ENCODE measurements around the gene ZNF668.

ZNF668 gene

DNA sequence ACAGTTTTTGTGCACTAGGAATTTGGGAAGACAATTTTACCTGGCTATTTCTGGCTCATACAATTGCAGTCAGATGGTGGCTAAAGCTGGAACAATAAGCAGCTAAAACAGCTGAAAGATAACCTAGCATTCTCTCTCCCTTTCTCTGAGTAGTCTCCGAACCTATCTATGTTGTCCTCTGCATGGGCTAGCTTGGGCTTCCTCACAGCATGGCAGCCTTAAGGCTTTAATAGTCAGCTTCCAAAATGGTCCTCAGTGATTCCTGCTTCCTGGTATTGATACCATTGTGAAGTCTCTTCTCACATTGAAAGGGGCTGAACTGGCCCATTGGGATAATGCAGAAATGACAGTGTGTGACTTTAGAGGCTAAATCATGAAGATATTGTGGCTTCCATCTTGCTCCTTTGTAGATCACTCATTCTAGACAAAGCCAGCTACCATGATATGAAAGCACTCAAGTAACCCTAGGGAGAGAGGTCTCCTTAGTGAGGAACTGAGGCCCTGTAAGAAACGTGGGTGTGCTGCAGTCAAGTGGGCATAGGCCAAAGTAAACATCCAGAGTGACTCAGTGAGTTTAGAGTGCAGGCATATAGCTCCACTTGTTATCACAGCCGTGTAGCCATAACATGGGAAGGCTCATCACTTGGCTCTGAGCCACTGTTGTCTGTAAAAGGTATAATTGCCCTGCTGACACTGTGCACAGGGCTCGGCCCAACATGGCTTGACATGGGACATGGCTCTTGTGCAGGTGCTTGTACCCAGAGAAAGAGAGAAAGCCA lies 26.0 kb upstream of the ZNF668 start:
- H2AFZ ChIP-seq (ENCODE audit: low read length, unreplicated experiment) = peak overlapping the region; percentile 63
- H3K36me3 ChIP-seq (ENCODE audit: insufficient read depth, low read length) = no peaks in the 10 kb centered on the region
- H3K79me2 ChIP-seq (ENCODE audit: control insufficient read depth, insufficient read depth, low read length, unreplicated experiment) = no peaks in the 10 kb centered on the region
- peak overlapping the region; percentile 60 for H3K27ac ChIP-seq (ENCODE audit: low read depth, low read length)
- H3K4me3 ChIP-seq (ENCODE audit: low read depth, low read length) = no peak overlapping the region
- H3K27me3 ChIP-seq (ENCODE audit: insufficient read depth, low read length) = no peaks in the 10 kb centered on the region
- peaks cover 7% of the 10 kb centered on the region for H3K4me1 ChIP-seq (ENCODE audit: control insufficient read depth, insufficient read depth, low read length, unreplicated experiment)

DNA sequence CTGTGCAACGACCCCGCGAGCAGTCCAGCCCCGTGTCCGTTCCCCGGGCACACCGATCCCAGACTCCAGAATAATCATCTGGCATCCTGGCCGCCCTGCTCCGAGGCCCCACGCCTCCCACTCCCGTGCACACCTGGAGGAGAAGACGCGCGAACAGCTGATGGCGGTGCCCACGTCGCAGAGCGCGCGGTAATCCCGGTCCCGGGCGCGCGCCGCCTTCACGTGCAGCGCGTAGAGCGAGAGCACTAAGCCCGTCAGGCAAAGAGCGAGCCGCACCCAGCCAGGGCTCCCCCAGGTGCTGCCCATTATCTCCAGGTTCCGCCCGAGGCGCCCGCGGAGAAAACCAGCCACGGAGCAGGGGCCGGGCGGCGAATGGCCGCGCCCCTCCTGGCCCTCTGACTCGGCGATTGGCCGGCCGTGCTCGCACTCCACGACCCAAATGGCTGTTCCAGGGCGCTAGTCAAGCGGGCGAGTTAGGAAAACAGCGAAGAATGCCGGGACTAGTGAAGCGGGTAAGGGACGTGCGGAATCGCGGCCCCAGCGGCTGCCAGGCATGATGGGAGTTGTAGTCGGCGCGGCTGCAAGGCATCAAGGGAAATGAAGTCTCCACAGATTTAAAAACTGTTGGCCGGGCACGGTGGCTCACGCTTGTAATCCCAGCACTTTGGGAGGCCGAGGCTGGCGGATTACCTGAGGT lies 20.5 kb upstream of the ZNF668 start, which contains the start of gene VKORC1:
Gene VKORC1, minus strand, starts transcription at position 374 of the 697 bp plus-strand sequence. Its CDS starts 68 bp downstream, at position 306.
- Histone ChIP-seq H3K4me3 (ENCODE audit: low read depth, low read length) (peak within 1 kb of the TSS; percentile 93), H3K27me3 (ENCODE audit: insufficient read depth, low read length) (no peaks in the 10 kb centered on the region), H3K27ac (ENCODE audit: low read depth, low read length) (peak within 1 kb of the TSS; percentile 25), H3K36me3 (ENCODE audit: insufficient read depth, low read length) (no peaks in the 10 kb centered on the region), H3K79me2 (ENCODE audit: control insufficient read depth, insufficient read depth, low read length, unreplicated experiment) (peaks cover 38% of the 10 kb centered on the region), H3K4me1 (ENCODE audit: control insufficient read depth, insufficient read depth, low read length, unreplicated experiment) (peaks cover 10% of the 10 kb centered on the region), H2AFZ (ENCODE audit: low read length, unreplicated experiment) (peak within 1 kb of the TSS; percentile 81)

DNA sequence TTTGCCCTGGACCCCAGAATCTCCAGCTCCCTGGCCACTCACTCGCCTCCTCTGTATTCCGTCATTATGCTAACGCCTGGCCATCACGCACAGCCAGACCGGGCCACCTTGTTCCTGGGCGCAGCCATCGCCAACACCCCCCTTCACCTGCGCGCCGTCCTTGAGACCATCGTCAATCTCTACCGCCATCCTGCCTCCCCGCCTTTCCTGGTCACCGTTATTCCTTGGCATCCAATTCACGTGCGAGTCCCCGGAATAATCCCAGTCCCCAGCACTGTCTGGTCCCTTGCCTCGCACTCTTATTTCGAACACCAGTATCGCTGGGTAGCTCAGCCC lies 20.0 kb upstream of the ZNF668 start:
- Histone ChIP-seq H2AFZ (ENCODE audit: low read length, unreplicated experiment) (peak overlapping the region; percentile 58), H3K4me3 (ENCODE audit: low read depth, low read length) (peak overlapping the region; percentile 93), H3K36me3 (ENCODE audit: insufficient read depth, low read length) (no peaks in the 10 kb centered on the region), H3K27me3 (ENCODE audit: insufficient read depth, low read length) (no peaks in the 10 kb centered on the region), H3K79me2 (ENCODE audit: control insufficient read depth, insufficient read depth, low read length, unreplicated experiment) (peaks cover 38% of the 10 kb centered on the region), H3K4me1 (ENCODE audit: control insufficient read depth, insufficient read depth, low read length, unreplicated experiment) (peaks cover 10% of the 10 kb centered on the region), H3K27ac (ENCODE audit: low read depth, low read length) (peak overlapping the region; percentile 25)

DNA sequence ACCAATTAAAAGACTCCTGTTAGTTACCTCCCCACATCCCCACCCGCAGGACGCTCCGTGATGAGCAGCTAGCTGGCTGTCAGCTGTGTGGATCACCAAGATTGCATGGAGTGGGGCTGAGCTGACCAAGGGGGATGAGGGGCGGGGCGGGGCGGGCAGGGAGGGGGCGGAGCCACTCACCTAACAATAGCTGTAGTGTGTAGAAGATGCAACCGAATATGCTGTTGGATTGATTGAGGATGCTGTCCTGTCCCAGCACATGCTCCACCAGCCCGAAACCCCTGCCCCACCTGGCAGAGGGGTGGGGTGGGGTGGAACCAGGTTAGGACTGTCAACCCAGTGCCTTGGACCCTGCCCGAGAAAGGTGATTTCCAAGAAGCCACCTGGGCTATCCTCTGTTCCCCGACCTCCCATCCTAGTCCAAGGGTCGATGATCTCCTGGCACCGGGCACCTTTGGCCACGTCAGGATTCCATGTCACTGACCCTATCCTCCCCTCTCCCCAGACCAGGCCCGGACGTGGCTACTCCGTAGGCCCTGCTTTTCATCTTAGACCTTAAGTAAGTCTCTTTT lies 19.2 kb upstream of the ZNF668 start:
- Histone ChIP-seq H3K36me3 (ENCODE audit: insufficient read depth, low read length) (no peaks in the 10 kb centered on the region), H3K27ac (ENCODE audit: low read depth, low read length) (no peak overlapping the region), H3K4me1 (ENCODE audit: control insufficient read depth, insufficient read depth, low read length, unreplicated experiment) (peaks cover 10% of the 10 kb centered on the region), H3K79me2 (ENCODE audit: control insufficient read depth, insufficient read depth, low read length, unreplicated experiment) (peaks cover 46% of the 10 kb centered on the region), H3K4me3 (ENCODE audit: low read depth, low read length) (peak overlapping the region; percentile 93), H2AFZ (ENCODE audit: low read length, unreplicated experiment) (no peak overlapping the region), H3K27me3 (ENCODE audit: insufficient read depth, low read length) (no peaks in the 10 kb centered on the region)

DNA sequence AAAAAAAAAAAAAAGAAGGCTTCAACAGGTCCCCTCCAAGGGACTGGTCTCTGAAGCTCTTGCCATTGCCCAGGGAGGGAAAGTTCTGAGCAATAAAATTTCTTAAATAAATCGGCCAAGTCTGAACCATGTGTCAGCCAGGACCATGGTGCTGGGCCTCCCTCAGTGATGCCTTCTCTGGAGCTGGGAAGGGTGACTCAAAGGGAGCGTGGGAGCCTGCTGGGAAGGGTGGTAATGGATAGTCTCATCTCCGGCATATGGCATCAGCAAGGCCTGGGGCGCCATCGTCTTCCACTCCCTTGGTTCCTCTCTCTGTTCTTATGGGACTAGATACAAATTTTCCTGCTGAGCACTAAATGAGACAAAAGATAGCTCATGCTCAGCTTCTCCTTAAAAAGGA lies 18.3 kb upstream of the ZNF668 start:
- Histone ChIP-seq H2AFZ (ENCODE audit: low read length, unreplicated experiment) (no peak overlapping the region), H3K79me2 (ENCODE audit: control insufficient read depth, insufficient read depth, low read length, unreplicated experiment) (peaks cover 47% of the 10 kb centered on the region), H3K4me3 (ENCODE audit: low read depth, low read length) (no peak overlapping the region), H3K36me3 (ENCODE audit: insufficient read depth, low read length) (no peaks in the 10 kb centered on the region), H3K27me3 (ENCODE audit: insufficient read depth, low read length) (no peaks in the 10 kb centered on the region), H3K4me1 (ENCODE audit: control insufficient read depth, insufficient read depth, low read length, unreplicated experiment) (peaks cover 10% of the 10 kb centered on the region), H3K27ac (ENCODE audit: low read depth, low read length) (no peak overlapping the region; the same call in 1 of the 2 replicates)

DNA sequence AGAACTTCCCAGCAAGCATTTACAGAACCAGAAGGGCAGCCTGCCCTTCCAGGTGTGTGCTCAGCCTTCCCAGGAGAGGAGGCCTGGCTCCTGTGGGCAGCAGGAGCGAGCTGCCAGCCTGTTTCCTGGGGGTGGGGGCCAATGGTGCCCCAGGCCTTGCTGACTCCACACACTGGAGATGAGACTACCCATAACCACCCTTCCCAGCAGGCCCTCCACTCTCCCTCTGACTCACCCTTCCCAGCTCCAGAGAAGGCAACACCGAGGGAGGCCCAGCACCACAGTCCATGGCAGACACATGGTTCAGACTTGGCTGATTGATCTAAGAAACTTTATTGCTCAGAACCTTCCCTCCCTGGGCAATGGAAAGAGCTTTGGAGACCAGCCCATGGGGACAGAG lies 16.5 kb upstream of the ZNF668 start:
- H3K4me1 ChIP-seq (ENCODE audit: control insufficient read depth, insufficient read depth, low read length, unreplicated experiment) = peaks cover 10% of the 10 kb centered on the region
- H3K27me3 ChIP-seq (ENCODE audit: insufficient read depth, low read length) = no peaks in the 10 kb centered on the region
- peaks cover 47% of the 10 kb centered on the region for H3K79me2 ChIP-seq (ENCODE audit: control insufficient read depth, insufficient read depth, low read length, unreplicated experiment)
- H3K36me3 ChIP-seq (ENCODE audit: insufficient read depth, low read length) = no peaks in the 10 kb centered on the region
- no peak overlapping the region for H3K4me3 ChIP-seq (ENCODE audit: low read depth, low read length)
- H2AFZ ChIP-seq (ENCODE audit: low read length, unreplicated experiment) = no peak overlapping the region
- H3K27ac ChIP-seq (ENCODE audit: low read depth, low read length) = no peak overlapping the region

- no peaks in the 10 kb centered on the region for H3K27me3 ChIP-seq (ENCODE audit: insufficient read depth, low read length)
- no peak overlapping the region for H2AFZ ChIP-seq (ENCODE audit: low read length, unreplicated experiment)
- peaks cover 2% of the 10 kb centered on the region; the same call in 1 of the 2 replicates for H3K36me3 ChIP-seq (ENCODE audit: insufficient read depth, low read length)
- H3K4me3 ChIP-seq (ENCODE audit: low read depth, low read length) = no peak overlapping the region
- peaks cover 44% of the 10 kb centered on the region for H3K79me2 ChIP-seq (ENCODE audit: control insufficient read depth, insufficient read depth, low read length, unreplicated experiment)
- no peak overlapping the region for H3K27ac ChIP-seq (ENCODE audit: low read depth, low read length)
- peaks cover 10% of the 10 kb centered on the region for H3K4me1 ChIP-seq (ENCODE audit: control insufficient read depth, insufficient read depth, low read length, unreplicated experiment)
Observed at GRCh38 chr16:31089199-31089598, 15.2 kb upstream of the ZNF668 start.

DNA sequence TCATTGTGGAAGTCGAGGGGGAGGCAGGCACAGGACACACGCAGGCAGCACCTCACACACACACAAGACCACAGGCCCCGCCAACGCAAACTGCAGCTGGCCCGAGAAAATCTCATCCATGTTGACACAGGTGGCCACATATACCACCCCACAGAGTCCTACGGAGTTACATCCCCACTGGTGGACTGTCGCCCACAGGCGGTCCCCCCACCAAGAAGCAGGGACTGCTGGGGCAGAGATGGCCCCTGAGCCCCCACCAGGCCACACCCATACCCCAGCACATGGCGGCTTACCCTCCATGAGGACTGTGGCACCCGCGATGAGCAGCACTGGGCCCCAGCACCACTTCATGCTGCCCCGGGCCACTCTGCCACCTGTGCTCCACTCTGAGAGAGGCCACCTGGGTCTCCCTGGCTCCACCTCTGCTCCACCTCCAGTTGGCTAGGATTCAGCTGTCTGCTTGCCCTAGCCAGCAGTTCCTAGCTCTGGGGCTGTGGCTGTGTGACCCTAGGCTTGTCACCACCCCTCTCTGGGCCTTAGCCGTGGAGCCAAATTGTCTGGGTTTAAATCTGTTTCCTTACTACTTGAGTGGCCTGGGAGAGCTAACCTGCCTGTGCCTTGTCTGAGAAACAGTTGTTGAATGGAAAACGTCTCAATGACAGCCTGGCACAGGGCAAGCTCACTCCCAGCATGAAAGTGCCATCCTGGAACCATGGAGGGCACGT lies 14.6 kb upstream of the ZNF668 start, which contains the start of gene PRSS53:
Gene PRSS53, minus strand, starts transcription at position 485 of the 725 bp plus-strand sequence. Its CDS starts 134 bp downstream, at position 351.
- Histone ChIP-seq H3K4me1 (ENCODE audit: control insufficient read depth, insufficient read depth, low read length, unreplicated experiment) (peaks cover 10% of the 10 kb centered on the region), H2AFZ (ENCODE audit: low read length, unreplicated experiment) (no peak within 1 kb of the TSS), H3K27me3 (ENCODE audit: insufficient read depth, low read length) (no peaks in the 10 kb centered on the region), H3K36me3 (ENCODE audit: insufficient read depth, low read length) (peaks cover 7% of the 10 kb centered on the region; the same call in 1 of the 2 replicates), H3K27ac (ENCODE audit: low read depth, low read length) (no peak within 1 kb of the TSS), H3K79me2 (ENCODE audit: control insufficient read depth, insufficient read depth, low read length, unreplicated experiment) (peaks cover 38% of the 10 kb centered on the region), H3K4me3 (ENCODE audit: low read depth, low read length) (no peak within 1 kb of the TSS)

DNA sequence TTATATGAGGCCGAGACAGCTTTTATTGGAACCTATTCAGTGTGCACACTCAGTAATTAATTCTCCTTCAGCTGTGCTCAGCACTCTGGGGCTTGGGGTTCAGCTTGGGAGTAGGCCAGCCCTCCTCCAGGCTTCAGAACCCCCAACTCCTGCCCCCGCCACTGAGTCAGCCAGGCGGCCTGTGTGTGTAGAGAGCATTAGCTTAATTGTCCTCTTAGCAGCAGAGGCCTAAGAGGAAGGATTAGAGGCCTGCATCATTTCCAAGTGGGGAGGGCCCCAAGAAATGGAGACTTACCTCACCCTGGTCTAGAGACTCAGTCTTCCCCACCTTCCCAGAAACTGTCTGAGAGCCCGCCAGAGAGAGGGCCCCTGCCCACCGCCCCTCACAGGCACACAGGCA lies 13.9 kb upstream of the ZNF668 start:
- Histone ChIP-seq H3K36me3 (ENCODE audit: insufficient read depth, low read length) (peaks cover 7% of the 10 kb centered on the region; the same call in 1 of the 2 replicates), H3K79me2 (ENCODE audit: control insufficient read depth, insufficient read depth, low read length, unreplicated experiment) (peaks cover 33% of the 10 kb centered on the region), H2AFZ (ENCODE audit: low read length, unreplicated experiment) (no peak overlapping the region), H3K27ac (ENCODE audit: low read depth, low read length) (no peak overlapping the region), H3K4me3 (ENCODE audit: low read depth, low read length) (no peak overlapping the region), H3K27me3 (ENCODE audit: insufficient read depth, low read length) (no peaks in the 10 kb centered on the region), H3K4me1 (ENCODE audit: control insufficient read depth, insufficient read depth, low read length, unreplicated experiment) (peaks cover 10% of the 10 kb centered on the region)

GRCh38 chr16:31087481-31087880 lies 13.4 kb upstream of the ZNF668 start:
- no peak overlapping the region for H2AFZ ChIP-seq (ENCODE audit: low read length, unreplicated experiment)
- H3K79me2 ChIP-seq (ENCODE audit: control insufficient read depth, insufficient read depth, low read length, unreplicated experiment) = peaks cover 28% of the 10 kb centered on the region
- H3K4me3 ChIP-seq (ENCODE audit: low read depth, low read length) = no peak overlapping the region
- peaks cover 8% of the 10 kb centered on the region for H3K4me1 ChIP-seq (ENCODE audit: control insufficient read depth, insufficient read depth, low read length, unreplicated experiment)
- peaks cover 7% of the 10 kb centered on the region; the same call in 1 of the 2 replicates for H3K36me3 ChIP-seq (ENCODE audit: insufficient read depth, low read length)
- H3K27ac ChIP-seq (ENCODE audit: low read depth, low read length) = no peak overlapping the region
- H3K27me3 ChIP-seq (ENCODE audit: insufficient read depth, low read length) = no peaks in the 10 kb centered on the region

Data from ACC112 (cell line).